ENCODE measurements around the gene DHRSX. TPM values are rescaled to one million over a fixed set of nuclear protein-coding genes. Genes with fewer than 3 reads are reported as not detected.

DHRSX gene
- polyA plus RNA-seq, 3 donors: 12.9 to 33.2 (median 28.3) TPM

- Histone ChIP-seq H3K27ac (ENCODE audit: low read depth in 1 of 2, low read length in 2 of 2) (no peak overlapping the region), H2AFZ (ENCODE audit: insufficient read depth, low read depth, low read length, poor library complexity, severe bottlenecking) (no peak overlapping the region), H3K4me1 (ENCODE audit: control insufficient read depth in 1 of 2, insufficient read depth in 2 of 2, low read length in 2 of 2) (no peaks in the 10 kb centered on the region), H3K79me2 (ENCODE audit: insufficient read depth, low read length) (no peaks in the 10 kb centered on the region), H3K27me3 (ENCODE audit: control insufficient read depth in 2 of 2, insufficient read depth in 2 of 2, low read length in 2 of 2) (no peaks in the 10 kb centered on the region), H3K4me2 (replicated peaks; ENCODE audit: extremely low read depth, low read length, poor library complexity, severe bottlenecking) (no peak overlapping the region), H4K20me1 (ENCODE audit: insufficient read depth, low read length) (no peaks in the 10 kb centered on the region), H3K9me3 (replicated peaks in 1 of 2; ENCODE audit: control insufficient read depth in 1 of 2, insufficient read depth in 1 of 2, low read length in 2 of 2) (peaks cover 0 to 3% of the 10 kb centered on the region in 2 donors), H3K9ac (ENCODE audit: insufficient read depth, low read length, poor library complexity, severe bottlenecking) (no peak overlapping the region), H3K4me3 (replicated peaks in 1 of 3; ENCODE audit: low read depth in 2 of 3, low read length in 3 of 3) (no peak overlapping the region), H3K36me3 (replicated peaks in 1 of 2; ENCODE audit: control insufficient read depth in 1 of 2, insufficient read depth in 2 of 2, low read length in 2 of 2) (no peaks in the 10 kb centered on the region)
- H3K9me3 Mint-ChIP-seq: peaks cover 2 to 20% (median 4%) of the 10 kb centered on the region in 7 donors
- H3K36me3 Mint-ChIP-seq: no peaks in the 10 kb centered on the region
- 88% methylated on average over 1 of the region's 1 CpG for WGBS (ENCODE audit: insufficient coverage)
- intact Hi-C loops (cut with micrococcal nuclease): no loop called here
- no peak overlapping the region for H3K27ac Mint-ChIP-seq
- peaks cover 0 to 6% (median 2%) of the 10 kb centered on the region in 3 donors for H3K27me3 Mint-ChIP-seq (ENCODE audit: low read depth in 3 of 3)
- no peaks in the 10 kb centered on the region for H3K4me1 Mint-ChIP-seq
- no peak overlapping the region for H3K4me3 Mint-ChIP-seq
- no peak for TF ChIP-seq CTCF (IDR thresholded peaks at IDR 0.05)
- no peak for DNase-seq
Observed at GRCh38 chrX:2546496-2546895, 45.7 kb upstream of the DHRSX start.

GRCh38 chrX:2545144-2545543 is 44.4 kb upstream of the DHRSX start:
- no peaks in the 10 kb centered on the region for H4K20me1 ChIP-seq (ENCODE audit: insufficient read depth, low read length)
- H3K27me3 ChIP-seq (ENCODE audit: control insufficient read depth in 2 of 2, insufficient read depth in 2 of 2, low read length in 2 of 2): no peaks in the 10 kb centered on the region
- H2AFZ ChIP-seq (ENCODE audit: insufficient read depth, low read depth, low read length, poor library complexity, severe bottlenecking): no peak overlapping the region
- H3K9me3 ChIP-seq (replicated peaks in 1 of 2; ENCODE audit: control insufficient read depth in 1 of 2, insufficient read depth in 1 of 2, low read length in 2 of 2): peaks cover 0 to 3% of the 10 kb centered on the region in 2 donors
- Mint-ChIP-seq H3K36me3 (no peaks in the 10 kb centered on the region), H3K4me1 (no peaks in the 10 kb centered on the region), H3K9me3 (peaks cover 2 to 18% (median 4%) of the 10 kb centered on the region in 7 donors), H3K27me3 (ENCODE audit: low read depth in 3 of 3) (peaks cover 0 to 8% (median 2%) of the 10 kb centered on the region in 3 donors), H3K27ac (no peak overlapping the region), H3K4me3 (no peak overlapping the region)
- no peak for TF ChIP-seq CTCF (IDR thresholded peaks at IDR 0.05)
- no peak overlapping the region for H3K4me3 ChIP-seq (replicated peaks in 1 of 3; ENCODE audit: low read depth in 2 of 3, low read length in 3 of 3)
- WGBS (ENCODE audit: insufficient coverage): no CpG with 5 or more reads among the region's 1 CpG
- H3K36me3 ChIP-seq (replicated peaks in 1 of 2; ENCODE audit: control insufficient read depth in 1 of 2, insufficient read depth in 2 of 2, low read length in 2 of 2): no peaks in the 10 kb centered on the region
- no peak overlapping the region for H3K4me2 ChIP-seq (replicated peaks; ENCODE audit: extremely low read depth, low read length, poor library complexity, severe bottlenecking)
- H3K4me1 ChIP-seq (ENCODE audit: control insufficient read depth in 1 of 2, insufficient read depth in 2 of 2, low read length in 2 of 2): no peaks in the 10 kb centered on the region
- H3K27ac ChIP-seq (ENCODE audit: low read depth in 1 of 2, low read length in 2 of 2): no peak overlapping the region
- H3K9ac ChIP-seq (ENCODE audit: insufficient read depth, low read length, poor library complexity, severe bottlenecking): no peak overlapping the region
- intact Hi-C loops (cut with micrococcal nuclease): no loop called here
- no peaks in the 10 kb centered on the region for H3K79me2 ChIP-seq (ENCODE audit: insufficient read depth, low read length)
- DNase-seq: no peak

Data from CD14-positive monocyte (primary cell).